Naive thymus-derived CD4-positive, alpha-beta T cell (primary cell): Measurements from ENCODE around the gene PCMTD2. TPM values are rescaled to one million over a fixed set of nuclear protein-coding genes. Genes with fewer than 3 reads are reported as not detected.

ENCODE experiments used
- ATAC-seq: fragments of 150-1000 bp; cut with Tn5 transposase; 2 replicates; pipeline ENCODE4 v1.10.0; 2021; ENCODE audit warnings: mild to moderate bottlenecking, moderate library complexity
- CTCF ChIA-PET: fragments of 350-600 bp; sonication (Branson Sonifier 250); formaldehyde crosslinking; loops from one replicate; lab custom pipeline; 2021; ENCODE audit warnings: antibody characterized with exemption; lab: Charles Lee
- POLR2A ChIA-PET: fragments of 350-600 bp; sonication (Branson Sonifier 250); formaldehyde crosslinking; loops from one replicate; lab custom pipeline; 2021; ENCODE audit warnings: antibody characterized with exemption, inconsistent platforms; lab: Charles Lee
- DNase-seq, 9 donors: peaks; one replicate each; pipeline versions ENCODE4 v3.0.0 to v3.0.0-alpha.2; 2020 to 2022; ENCODE audit warnings: mixed read lengths in 1 of 9
- H3K27ac ChIP-seq: one replicate; pipeline ENCODE4 v1.7.0; 2013; ENCODE audit warnings: mild to moderate bottlenecking, low read depth, low read length, moderate library complexity
- H3K27me3 ChIP-seq, 2 donors: one replicate each; pipeline ENCODE4 v1.7.0; 2013; ENCODE audit warnings: low read length in 2 of 2, mild to moderate bottlenecking in 2 of 2, moderate library complexity in 2 of 2; ENCODE audit not compliant: control insufficient read depth in 2 of 2, insufficient read depth in 2 of 2
- H3K36me3 ChIP-seq, 3 experiments: 1 replicate in 2 of 3; 2 replicates in 1 of 3; pipeline ENCODE4 v1.7.0; 2013; ENCODE audit warnings: low read length in 3 of 3, mild to moderate bottlenecking in 3 of 3, moderate library complexity in 1 of 3; ENCODE audit not compliant: insufficient read depth in 3 of 3, control insufficient read depth in 2 of 3
- H3K4me1 ChIP-seq, 2 donors: one replicate each; pipeline ENCODE4 v1.7.0; 2013; ENCODE audit warnings: low read length in 2 of 2, mild to moderate bottlenecking in 2 of 2, moderate library complexity in 1 of 2; ENCODE audit not compliant: control insufficient read depth in 2 of 2, insufficient read depth in 2 of 2
- H3K4me3 ChIP-seq: 2 replicates; pipeline ENCODE4 v1.7.0; 2013; ENCODE audit warnings: mild to moderate bottlenecking, low read length
- H3K9me3 ChIP-seq, 3 experiments: 1 replicate in 2 of 3; 2 replicates in 1 of 3; pipeline ENCODE4 v1.7.0; 2013; ENCODE audit warnings: low read length in 3 of 3; ENCODE audit not compliant: control insufficient read depth in 2 of 3
- H3K27ac Mint-ChIP-seq, 9 donors: one replicate each; pipeline ENCODE4 v1.8.0; 2020 to 2022; ENCODE audit warnings: mixed read lengths in 9 of 9, mild to moderate bottlenecking in 8 of 9, moderate library complexity in 5 of 9, inconsistent platforms in 2 of 9
- H3K27me3 Mint-ChIP-seq, 5 donors: one replicate each; pipeline ENCODE4 v1.8.0; 2021 to 2022; ENCODE audit warnings: mixed read lengths in 5 of 5, mild to moderate bottlenecking in 1 of 5
- H3K36me3 Mint-ChIP-seq, 5 donors: one replicate each; pipeline ENCODE4 v1.8.0; 2020 to 2022; ENCODE audit warnings: mixed read lengths in 5 of 5, mild to moderate bottlenecking in 3 of 5, inconsistent platforms in 1 of 5
- H3K4me1 Mint-ChIP-seq, 7 donors: one replicate each; pipeline ENCODE4 v1.8.0; 2020 to 2022; ENCODE audit warnings: mixed read lengths in 7 of 7, mild to moderate bottlenecking in 3 of 7, inconsistent platforms in 1 of 7
- H3K4me3 Mint-ChIP-seq, 10 donors: one replicate each; pipeline ENCODE4 v1.8.0; 2020 to 2022; ENCODE audit warnings: mild to moderate bottlenecking in 10 of 10, mixed read lengths in 10 of 10, moderate library complexity in 6 of 10, inconsistent platforms in 2 of 10
- H3K9me3 Mint-ChIP-seq, 11 donors: one replicate each; pipeline ENCODE4 v1.8.0; 2020 to 2022; ENCODE audit warnings: mixed read lengths in 11 of 11, mild to moderate bottlenecking in 4 of 11, inconsistent platforms in 1 of 11, moderate library complexity in 1 of 11
- intact Hi-C, 2 donors: fragments of 100-400 bp; cut with micrococcal nuclease; formaldehyde crosslinking; loops; one replicate each; pipeline ENCODE4 v1.15.1; 2023
- polyA plus RNA-seq, 2 donors: library from polyadenylated mRNA; unstranded; fragments of 300-500 nt; fragmentation: Illumina TruSeq; gene quantifications; one replicate each; pipeline ENCODE4 v1.2.3, GENCODE V29; 2021
- total RNA-seq, 6 experiments: library from RNA in 5 of 6; stranded (reverse) in 5 of 6; gene quantifications; 1 replicate in 5 of 6; 2 replicates in 1 of 6; pipeline ENCODE4 v1.2.3 and lab custom pipeline; 2021 to 2026

PCMTD2 gene
- total and polyA plus RNA-seq, 7 experiments from 2014 or later, result 60.5 to 229 (median 102) TPM

- H3K4me1 ChIP-seq, result no peaks in the 10 kb centered on the region
- Mint-ChIP-seq H3K4me3 (no peak overlapping the region), H3K27ac (no peak overlapping the region), H3K9me3 (peaks cover 0 to 2% (median 0%) of the 10 kb centered on the region in 11 donors), H3K36me3 (no peaks in the 10 kb centered on the region), H3K27me3 (peaks cover 4 to 41% (median 15%) of the 10 kb centered on the region in 5 donors), H3K4me1 (peaks cover 0 to 2% (median 0%) of the 10 kb centered on the region in 7 donors)
- ChIA-PET CTCF (no interaction called here), POLR2A (interaction anchor here (0.9 kb wide), 1 partner anchor 9 kb away, joined by 3 read pairs; the partner anchor contains the start of gene PCMTD2)
- H3K27ac ChIP-seq, result no peak overlapping the region
- no peaks in the 10 kb centered on the region for H3K9me3 ChIP-seq
- H3K36me3 ChIP-seq, result no peaks in the 10 kb centered on the region
- no peak for DNase-seq
- H3K4me3 ChIP-seq, result no peak overlapping the region
- H3K27me3 ChIP-seq, result no peaks in the 10 kb centered on the region
- no peak for ATAC-seq
- intact Hi-C loops, result no loop called here
Measured at GRCh38 chr20:64246616-64247306, 8.8 kb upstream of the PCMTD2 start.

DNA sequence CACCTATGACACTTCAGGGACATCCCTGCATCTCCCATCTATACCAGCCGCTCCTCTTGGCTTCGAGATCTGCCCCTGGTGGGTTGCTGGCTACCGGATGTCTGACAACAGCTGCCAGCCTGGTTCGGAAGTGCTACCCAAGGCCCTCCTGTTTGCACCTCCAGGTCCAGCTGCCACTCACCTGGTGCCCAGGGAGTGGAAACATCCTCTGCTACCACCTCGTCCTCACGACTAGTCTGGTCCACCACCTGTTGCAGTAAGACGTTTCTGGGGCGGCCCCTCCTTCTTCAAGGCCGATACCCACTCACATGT lies 8.3 kb upstream of the PCMTD2 start:
- H3K4me3 ChIP-seq, result no peak overlapping the region
- ChIA-PET POLR2A (interaction anchor here (0.9 kb wide), 1 partner anchor 8 kb away, joined by 3 read pairs; the partner anchor contains the start of gene PCMTD2), CTCF (no interaction called here)
- no peaks in the 10 kb centered on the region for H3K36me3 ChIP-seq
- no peaks in the 10 kb centered on the region for H3K4me1 ChIP-seq
- H3K27ac ChIP-seq, result no peak overlapping the region
- DNase-seq (peak in 1 of 9 donors; percentile 16), ATAC-seq (no peak)
- peak overlapping the region in 1 of 10 donors; percentile 19 for H3K4me3 Mint-ChIP-seq
- H3K9me3 ChIP-seq, result no peaks in the 10 kb centered on the region
- H3K27me3 ChIP-seq, result no peaks in the 10 kb centered on the region
- H3K27me3 Mint-ChIP-seq, result peaks cover 4 to 41% (median 16%) of the 10 kb centered on the region in 5 donors
- no peaks in the 10 kb centered on the region for H3K36me3 Mint-ChIP-seq
- intact Hi-C loops, result no loop called here
- H3K4me1 Mint-ChIP-seq, result peaks cover 0 to 2% (median 0%) of the 10 kb centered on the region in 7 donors
- peak overlapping the region in 1 of 9 donors; percentile 25 for H3K27ac Mint-ChIP-seq
- peaks cover 0 to 2% (median 0%) of the 10 kb centered on the region in 11 donors for H3K9me3 Mint-ChIP-seq

GRCh38 chr20:64247970-64248841 lies 7.3 kb upstream of the PCMTD2 start:
- H3K4me3 Mint-ChIP-seq, result no peak overlapping the region
- POLR2A ChIA-PET, result interaction anchor here (0.9 kb wide), 1 partner anchor 7 kb away, joined by 3 read pairs; the partner anchor contains the start of gene PCMTD2
- peaks cover 4 to 47% (median 18%) of the 10 kb centered on the region in 5 donors for H3K27me3 Mint-ChIP-seq
- DNase-seq (peak in 1 of 9 donors; percentile 17), ATAC-seq (no peak)
- Histone ChIP-seq H3K36me3 (no peaks in the 10 kb centered on the region), H3K4me1 (no peaks in the 10 kb centered on the region), H3K27ac (no peak overlapping the region), H3K27me3 (no peaks in the 10 kb centered on the region), H3K4me3 (no peak overlapping the region), H3K9me3 (no peaks in the 10 kb centered on the region)
- H3K4me1 Mint-ChIP-seq, result peaks cover 0 to 2% (median 0%) of the 10 kb centered on the region in 7 donors
- peaks cover 0 to 2% (median 0%) of the 10 kb centered on the region in 11 donors for H3K9me3 Mint-ChIP-seq
- no peak overlapping the region for H3K27ac Mint-ChIP-seq
- intact Hi-C loops, result no loop called here
- CTCF ChIA-PET, result no interaction called here
- H3K36me3 Mint-ChIP-seq, result no peaks in the 10 kb centered on the region

DNA sequence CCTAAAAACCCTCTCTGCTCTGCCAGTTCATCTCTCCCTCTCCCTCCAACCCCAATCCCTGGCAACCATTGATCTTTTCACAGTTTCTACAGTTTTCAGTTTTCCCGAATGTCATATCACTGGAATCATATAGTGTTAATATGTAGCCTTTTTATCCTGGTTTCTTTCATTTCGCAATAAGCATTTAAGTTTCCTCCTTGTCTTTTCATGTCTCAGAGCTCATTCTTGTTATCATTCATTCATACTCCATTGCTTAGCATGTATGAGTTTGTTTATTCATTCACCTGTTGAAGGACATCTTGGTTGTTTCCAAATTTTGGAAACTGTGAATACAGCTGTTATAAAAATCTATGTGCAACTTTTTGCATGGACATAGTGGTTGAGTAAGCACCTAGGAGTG lies 5.5 kb upstream of the PCMTD2 start:
- peaks cover 5 to 9% (median 8%) of the 10 kb centered on the region in 7 donors for H3K4me1 Mint-ChIP-seq
- ATAC-seq (no peak), DNase-seq (no peak)
- H3K36me3 ChIP-seq, result no peaks in the 10 kb centered on the region
- peaks cover 4 to 5% of the 10 kb centered on the region in 2 donors for H3K4me1 ChIP-seq
- no peak overlapping the region for H3K4me3 ChIP-seq
- H3K27me3 ChIP-seq, result no peaks in the 10 kb centered on the region
- ChIA-PET POLR2A (interaction anchor here (0.9 kb wide), 1 partner anchor 8 kb away, joined by 6 read pairs; no protein-coding TSS in a partner anchor), CTCF (no interaction called here)
- H3K4me3 Mint-ChIP-seq, result no peak overlapping the region
- intact Hi-C loops, result no loop called here
- peaks cover 4 to 42% (median 15%) of the 10 kb centered on the region in 5 donors for H3K27me3 Mint-ChIP-seq
- H3K9me3 Mint-ChIP-seq, result peaks cover 0 to 2% (median 0%) of the 10 kb centered on the region in 11 donors
- no peak overlapping the region for H3K27ac ChIP-seq
- no peaks in the 10 kb centered on the region for H3K9me3 ChIP-seq
- no peaks in the 10 kb centered on the region for H3K36me3 Mint-ChIP-seq
- peak overlapping the region in 1 of 9 donors; percentile 4 for H3K27ac Mint-ChIP-seq

- peaks cover 0 to 6% (median 0%) of the 10 kb centered on the region in 11 donors for H3K9me3 Mint-ChIP-seq
- peak overlapping the region in 1 of 9 donors; percentile 48 for H3K27ac Mint-ChIP-seq
- no peaks in the 10 kb centered on the region for H3K27me3 ChIP-seq
- no peak overlapping the region for H3K4me3 ChIP-seq
- ATAC-seq, result no peak
- no peak overlapping the region for H3K27ac ChIP-seq
- DNase-seq, result no peak
- H3K9me3 ChIP-seq, result no peaks in the 10 kb centered on the region
- H3K36me3 ChIP-seq, result no peaks in the 10 kb centered on the region
- peaks cover 25 to 29% (median 28%) of the 10 kb centered on the region in 7 donors for H3K4me1 Mint-ChIP-seq
- H3K4me1 ChIP-seq, result peaks cover 25 to 26% of the 10 kb centered on the region in 2 donors
- CTCF ChIA-PET, result no interaction called here
- H3K36me3 Mint-ChIP-seq, result peaks cover 0 to 6% (median 2%) of the 10 kb centered on the region in 5 donors
- POLR2A ChIA-PET, result no interaction called here
- peaks cover 0 to 35% (median 6%) of the 10 kb centered on the region in 5 donors for H3K27me3 Mint-ChIP-seq
- intact Hi-C loops, result no loop called here
- no peak overlapping the region for H3K4me3 Mint-ChIP-seq
Measured at GRCh38 chr20:64253000-64253383, 2.6 kb upstream of the PCMTD2 start.

GRCh38 chr20:64253443-64253842 lies 2.1 kb upstream of the PCMTD2 start:
- H3K4me3 ChIP-seq, result no peak overlapping the region
- peaks cover 29 to 30% of the 10 kb centered on the region in 2 donors for H3K4me1 ChIP-seq
- DNase-seq, result no peak
- CTCF ChIA-PET, result no interaction called here
- H3K27me3 ChIP-seq, result no peaks in the 10 kb centered on the region
- H3K27me3 Mint-ChIP-seq, result peaks cover 0 to 35% (median 6%) of the 10 kb centered on the region in 5 donors
- peaks cover 0 to 6% (median 0%) of the 10 kb centered on the region in 11 donors for H3K9me3 Mint-ChIP-seq
- POLR2A ChIA-PET, result no interaction called here
- peaks cover 29 to 34% (median 32%) of the 10 kb centered on the region in 7 donors for H3K4me1 Mint-ChIP-seq
- intact Hi-C loops, result no loop called here
- H3K36me3 Mint-ChIP-seq, result peaks cover 0 to 6% (median 2%) of the 10 kb centered on the region in 5 donors
- no peak for ATAC-seq
- peak overlapping the region in 2 of 9 donors; percentile 53 to 63 for H3K27ac Mint-ChIP-seq
- H3K9me3 ChIP-seq, result no peaks in the 10 kb centered on the region
- no peaks in the 10 kb centered on the region for H3K36me3 ChIP-seq
- H3K27ac ChIP-seq, result no peak overlapping the region
- no peak overlapping the region for H3K4me3 Mint-ChIP-seq
